Activated CD4-positive, alpha-beta memory T cell treated with anti-CD3 and anti-CD28 coated beads, Interleukin-2, amount 10 ng/mL, durations not matched to agents 7 days and 5 days (primary cell): ENCODE data around the gene AIG1. TPM values are rescaled to one million over a fixed set of nuclear protein-coding genes. Genes with fewer than 3 reads are reported as not detected.

Experiments used
- CTCF ChIA-PET: fragments of 350-600 bp; sonication (Branson Sonifier 250); formaldehyde crosslinking; loops from one replicate; lab custom pipeline; 2021; ENCODE audit warnings: antibody characterized with exemption, inconsistent platforms; lab: Charles Lee
- POLR2A ChIA-PET: fragments of 350-600 bp; sonication (Branson Sonifier 250); formaldehyde crosslinking; loops from one replicate; lab custom pipeline; 2021; ENCODE audit warnings: antibody characterized with exemption; lab: Charles Lee
- DNase-seq: peaks from one replicate; pipeline ENCODE4 v3.0.0-alpha.2; 2020
- H3K27ac Mint-ChIP-seq: one replicate; pipeline ENCODE4 v1.8.0; 2021; ENCODE audit warnings: mild to moderate bottlenecking, mixed read lengths
- H3K27me3 Mint-ChIP-seq: one replicate; pipeline ENCODE4 v1.8.0; 2021; ENCODE audit warnings: mixed read lengths
- H3K36me3 Mint-ChIP-seq: one replicate; pipeline ENCODE4 v1.8.0; 2021; ENCODE audit warnings: low read depth, mixed read lengths
- H3K4me1 Mint-ChIP-seq: one replicate; pipeline ENCODE4 v1.8.0; 2021; ENCODE audit warnings: mixed read lengths
- H3K4me3 Mint-ChIP-seq: one replicate; pipeline ENCODE4 v1.8.0; 2021; ENCODE audit warnings: mild to moderate bottlenecking, mixed read lengths
- H3K9me3 Mint-ChIP-seq: one replicate; pipeline ENCODE4 v1.8.0; 2021; ENCODE audit warnings: mixed read lengths
- total RNA-seq, 2 experiments: library from RNA; stranded (reverse); gene quantifications; one replicate each; pipeline ENCODE4 v1.2.3, GENCODE V29; 2021

The AIG1 gene
- total RNA-seq, 2 experiments from 2014 or later, result 8.4 to 9.9 TPM

- no peaks in the 10 kb centered on the region for H3K27me3 Mint-ChIP-seq
- H3K9me3 Mint-ChIP-seq, result peaks cover 4% of the 10 kb centered on the region
- ChIA-PET POLR2A (no interaction called here), CTCF (no interaction called here)
- H3K36me3 Mint-ChIP-seq, result no peaks in the 10 kb centered on the region
- no peak overlapping the region for H3K4me3 Mint-ChIP-seq
- H3K4me1 Mint-ChIP-seq, result peaks cover 7% of the 10 kb centered on the region
- no peak overlapping the region for H3K27ac Mint-ChIP-seq
- no peak for DNase-seq
These were observed 210.3 kb downstream of the AIG1 start for GRCh38 chr6:143271024-143271423.

GRCh38 chr6:143276436-143276835 lies 215.7 kb downstream of the AIG1 start:
- Mint-ChIP-seq H3K27ac (peak overlapping the region; percentile 28), H3K9me3 (peaks cover 4% of the 10 kb centered on the region), H3K4me3 (no peak overlapping the region), H3K27me3 (no peaks in the 10 kb centered on the region), H3K36me3 (no peaks in the 10 kb centered on the region), H3K4me1 (peaks cover 16% of the 10 kb centered on the region)
- DNase-seq, result no peak
- ChIA-PET POLR2A (no interaction called here), CTCF (no interaction called here)

GRCh38 chr6:143279385-143279784 lies 218.7 kb downstream of the AIG1 start:
- Mint-ChIP-seq H3K27ac (no peak overlapping the region), H3K4me3 (no peak overlapping the region), H3K9me3 (no peaks in the 10 kb centered on the region), H3K36me3 (no peaks in the 10 kb centered on the region), H3K27me3 (no peaks in the 10 kb centered on the region), H3K4me1 (peaks cover 16% of the 10 kb centered on the region)
- POLR2A ChIA-PET, result no interaction called here
- DNase-seq, result no peak
- CTCF ChIA-PET, result interaction anchor here (0.7 to 1.1 kb wide), 4 partner anchors 19 to 804 kb away, joined by 3 read pairs; no protein-coding TSS in a partner anchor

- no peaks in the 10 kb centered on the region for H3K36me3 Mint-ChIP-seq
- H3K9me3 Mint-ChIP-seq, result no peaks in the 10 kb centered on the region
- H3K4me1 Mint-ChIP-seq, result no peaks in the 10 kb centered on the region
- DNase-seq, result no peak
- no peak overlapping the region for H3K27ac Mint-ChIP-seq
- H3K27me3 Mint-ChIP-seq, result no peaks in the 10 kb centered on the region
- H3K4me3 Mint-ChIP-seq, result no peak overlapping the region
- ChIA-PET CTCF (no interaction called here), POLR2A (no interaction called here)
These were observed 223.4 kb downstream of the AIG1 start for GRCh38 chr6:143283887-143284645.

GRCh38 chr6:143286251-143286795 lies 225.6 kb downstream of the AIG1 start:
- POLR2A ChIA-PET, result no interaction called here
- no peaks in the 10 kb centered on the region for H3K9me3 Mint-ChIP-seq
- H3K4me1 Mint-ChIP-seq, result no peaks in the 10 kb centered on the region
- CTCF ChIA-PET, result no interaction called here
- no peaks in the 10 kb centered on the region for H3K36me3 Mint-ChIP-seq
- H3K4me3 Mint-ChIP-seq, result no peak overlapping the region
- DNase-seq, result no peak
- no peaks in the 10 kb centered on the region for H3K27me3 Mint-ChIP-seq
- no peak overlapping the region for H3K27ac Mint-ChIP-seq

GRCh38 chr6:143288923-143289322 lies 228.2 kb downstream of the AIG1 start:
- H3K4me3 Mint-ChIP-seq, result no peak overlapping the region
- no peak for DNase-seq
- no peaks in the 10 kb centered on the region for H3K27me3 Mint-ChIP-seq
- H3K27ac Mint-ChIP-seq, result no peak overlapping the region
- H3K9me3 Mint-ChIP-seq, result no peaks in the 10 kb centered on the region
- no peaks in the 10 kb centered on the region for H3K36me3 Mint-ChIP-seq
- H3K4me1 Mint-ChIP-seq, result no peaks in the 10 kb centered on the region
- ChIA-PET POLR2A (no interaction called here), CTCF (no interaction called here)

GRCh38 chr6:143290206-143290605 lies 229.5 kb downstream of the AIG1 start:
- no peak for DNase-seq
- Mint-ChIP-seq H3K4me1 (no peaks in the 10 kb centered on the region), H3K36me3 (no peaks in the 10 kb centered on the region), H3K27ac (no peak overlapping the region), H3K4me3 (no peak overlapping the region), H3K9me3 (no peaks in the 10 kb centered on the region), H3K27me3 (no peaks in the 10 kb centered on the region)
- ChIA-PET CTCF (no interaction called here), POLR2A (no interaction called here)

- POLR2A ChIA-PET, result no interaction called here
- H3K4me1 Mint-ChIP-seq, result peaks cover 4% of the 10 kb centered on the region
- CTCF ChIA-PET, result no interaction called here
- H3K4me3 Mint-ChIP-seq, result no peak overlapping the region
- no peaks in the 10 kb centered on the region for H3K36me3 Mint-ChIP-seq
- H3K27ac Mint-ChIP-seq, result no peak overlapping the region
- H3K9me3 Mint-ChIP-seq, result peaks cover 6% of the 10 kb centered on the region
- DNase-seq, result no peak
- no peaks in the 10 kb centered on the region for H3K27me3 Mint-ChIP-seq
These were observed 232.8 kb downstream of the AIG1 start for GRCh38 chr6:143293523-143293922.

GRCh38 chr6:143294265-143294860 lies 233.7 kb downstream of the AIG1 start:
- DNase-seq, result no peak
- ChIA-PET POLR2A (no interaction called here), CTCF (no interaction called here)
- Mint-ChIP-seq H3K4me3 (no peak overlapping the region), H3K27me3 (no peaks in the 10 kb centered on the region), H3K9me3 (peaks cover 6% of the 10 kb centered on the region), H3K27ac (no peak overlapping the region), H3K36me3 (no peaks in the 10 kb centered on the region), H3K4me1 (peaks cover 9% of the 10 kb centered on the region)

GRCh38 chr6:143295932-143296331 lies 235.2 kb downstream of the AIG1 start:
- DNase-seq, result no peak
- no peak overlapping the region for H3K4me3 Mint-ChIP-seq
- peaks cover 6% of the 10 kb centered on the region for H3K9me3 Mint-ChIP-seq
- ChIA-PET POLR2A (no interaction called here), CTCF (no interaction called here)
- H3K27me3 Mint-ChIP-seq, result no peaks in the 10 kb centered on the region
- no peaks in the 10 kb centered on the region for H3K36me3 Mint-ChIP-seq
- H3K4me1 Mint-ChIP-seq, result peaks cover 14% of the 10 kb centered on the region
- H3K27ac Mint-ChIP-seq, result no peak overlapping the region

GRCh38 chr6:143298071-143298470 lies 237.4 kb downstream of the AIG1 start:
- H3K9me3 Mint-ChIP-seq, result peaks cover 6% of the 10 kb centered on the region
- H3K27ac Mint-ChIP-seq, result no peak overlapping the region
- H3K27me3 Mint-ChIP-seq, result no peaks in the 10 kb centered on the region
- H3K4me1 Mint-ChIP-seq, result peaks cover 14% of the 10 kb centered on the region
- CTCF ChIA-PET, result no interaction called here
- no peaks in the 10 kb centered on the region for H3K36me3 Mint-ChIP-seq
- POLR2A ChIA-PET, result no interaction called here
- DNase-seq, result no peak
- no peak overlapping the region for H3K4me3 Mint-ChIP-seq

GRCh38 chr6:143299253-143300166 lies 238.8 kb downstream of the AIG1 start:
- POLR2A ChIA-PET, result no interaction called here
- no peaks in the 10 kb centered on the region for H3K27me3 Mint-ChIP-seq
- CTCF ChIA-PET, result no interaction called here
- H3K36me3 Mint-ChIP-seq, result no peaks in the 10 kb centered on the region
- peaks cover 14% of the 10 kb centered on the region for H3K4me1 Mint-ChIP-seq
- no peak overlapping the region for H3K27ac Mint-ChIP-seq
- no peak for DNase-seq
- H3K9me3 Mint-ChIP-seq, result peaks cover 6% of the 10 kb centered on the region
- no peak overlapping the region for H3K4me3 Mint-ChIP-seq

GRCh38 chr6:143301188-143301587 lies 240.5 kb downstream of the AIG1 start:
- H3K9me3 Mint-ChIP-seq, result peaks cover 6% of the 10 kb centered on the region
- no peak for DNase-seq
- POLR2A ChIA-PET, result no interaction called here
- peaks cover 14% of the 10 kb centered on the region for H3K4me1 Mint-ChIP-seq
- CTCF ChIA-PET, result no interaction called here
- no peak overlapping the region for H3K27ac Mint-ChIP-seq
- no peaks in the 10 kb centered on the region for H3K36me3 Mint-ChIP-seq
- H3K27me3 Mint-ChIP-seq, result no peaks in the 10 kb centered on the region
- H3K4me3 Mint-ChIP-seq, result no peak overlapping the region
